Activated CD4-positive, alpha-beta T cell treated with anti-CD3 and anti-CD28 coated beads, Interleukin-2, amount 10 ng/mL, durations not matched to agents 7 days and 5 days (primary cell): ENCODE data around the gene MPRIP. TPM values are rescaled to one million over a fixed set of nuclear protein-coding genes. Genes with fewer than 3 reads are reported as not detected.

Experiments used
- total RNA-seq, 2 experiments: library from RNA; stranded (reverse); gene quantifications; one replicate each; pipeline ENCODE4 v1.2.3, GENCODE V29; 2021

MPRIP gene
- total RNA-seq, 2 experiments from 2014 or later, result 234 to 261 TPM

Other genes with a start within 250 kb of the MPRIP start
- gene TNFRSF13B, start 70.3 kb upstream of the MPRIP start, total RNA-seq, result not detected
- 10 to 100 TPM; 10.9 to 11.8 TPM for gene PLD6, start 163.9 kb downstream of the MPRIP start, total RNA-seq
- 10 to 100 TPM; 39.4 to 48.0 TPM for gene FLCN, start 194.7 kb downstream of the MPRIP start, total RNA-seq
- gene COPS3, start 238.8 kb downstream of the MPRIP start, total RNA-seq, result 100 to 1,000 TPM; 100 TPM